Measurements from ENCODE around the gene FANCI. TPM values are rescaled to one million over a fixed set of nuclear protein-coding genes. Genes with fewer than 3 reads are reported as not detected.
"Not testable (repeated sequence)": the region's sequence is repeated elsewhere in the genome, so short reads cannot be mapped to it uniquely, and the experiment has no call there.

FANCI gene
- total RNA-seq, 1 experiment from 2014 or later: 135 TPM

- no peaks in the 10 kb centered on the region for H3K9me3 ChIP-seq (replicated peaks)
- no peak for DNase-seq
- no peaks in the 10 kb centered on the region for H3K4me1 ChIP-seq
- H3K4me3 ChIP-seq: no peak overlapping the region
- no peaks in the 10 kb centered on the region for H3K36me3 ChIP-seq
- H3K27me3 ChIP-seq: no peaks in the 10 kb centered on the region
- H3K27ac ChIP-seq: no peak overlapping the region
Measured at GRCh38 chr15:89209057-89209456, 34.7 kb upstream of the FANCI start.

DNA sequence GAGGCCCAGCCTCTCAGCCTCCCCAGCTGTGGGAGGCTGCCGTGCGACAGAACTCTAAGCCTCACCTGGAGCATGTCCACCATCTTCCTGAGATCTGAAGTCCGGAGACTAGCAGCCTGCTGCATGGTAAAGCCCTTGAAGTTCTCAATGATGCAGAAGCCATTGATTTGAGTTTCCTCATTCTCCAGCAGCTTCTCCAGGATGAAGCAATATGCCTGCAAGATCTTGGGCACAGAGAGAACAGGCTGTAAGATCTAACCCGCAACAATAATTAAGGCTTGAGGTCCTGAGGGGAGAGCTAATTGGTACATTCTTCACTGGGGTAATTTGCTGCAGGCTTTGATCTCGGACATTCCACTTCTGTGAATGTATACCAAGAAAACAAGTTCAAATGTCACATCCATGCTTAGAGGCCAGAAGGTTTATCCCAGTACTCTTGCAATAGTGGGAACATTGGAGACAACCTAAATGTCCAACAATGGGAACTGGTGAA, 32.1 kb upstream of the FANCI start:
- Histone ChIP-seq H3K4me3 (no peak overlapping the region), H3K36me3 (no peaks in the 10 kb centered on the region), H3K27ac (no peak overlapping the region), H3K9me3 (replicated peaks) (no peaks in the 10 kb centered on the region), H3K4me1 (no peaks in the 10 kb centered on the region), H3K27me3 (no peaks in the 10 kb centered on the region)
- DNase-seq: no peak

DNA sequence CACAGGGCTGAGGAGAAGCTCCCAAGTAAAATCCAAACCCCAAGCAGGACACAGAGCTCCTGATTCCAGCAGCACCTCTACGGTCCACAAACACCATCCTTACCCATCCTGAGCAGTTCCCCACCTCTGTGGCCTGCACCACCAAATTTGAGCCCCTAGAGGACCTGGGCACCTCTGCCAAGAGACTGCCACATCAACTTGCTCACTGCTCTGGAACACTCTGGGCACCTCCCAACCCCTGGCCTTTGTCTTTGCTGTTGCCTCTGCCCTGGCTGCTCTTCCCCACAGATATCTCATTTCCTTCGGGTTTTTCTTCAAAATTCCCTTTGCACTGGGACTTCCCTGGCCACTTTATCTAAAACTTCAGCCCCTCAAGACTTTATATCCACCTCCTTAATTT, 28.2 kb upstream of the FANCI start:
- Histone ChIP-seq H3K27me3 (no peaks in the 10 kb centered on the region), H3K27ac (no peak overlapping the region)
- DNase-seq: no peak

GRCh38 chr15:89217031-89217430, 26.7 kb upstream of the FANCI start:
- Histone ChIP-seq H3K4me3 (no peak overlapping the region), H3K4me1 (no peaks in the 10 kb centered on the region), H3K9me3 (replicated peaks) (no peaks in the 10 kb centered on the region), H3K36me3 (no peaks in the 10 kb centered on the region), H3K27me3 (no peaks in the 10 kb centered on the region), H3K27ac (no peak overlapping the region)
- no peak for DNase-seq

More for the DNA sequence above, 28.2 kb upstream of the FANCI start:
- H3K36me3 ChIP-seq: no peaks in the 10 kb centered on the region
- no peaks in the 10 kb centered on the region for H3K4me1 ChIP-seq
- no peaks in the 10 kb centered on the region for H3K9me3 ChIP-seq (replicated peaks)
- H3K4me3 ChIP-seq: no peak overlapping the region

DNA sequence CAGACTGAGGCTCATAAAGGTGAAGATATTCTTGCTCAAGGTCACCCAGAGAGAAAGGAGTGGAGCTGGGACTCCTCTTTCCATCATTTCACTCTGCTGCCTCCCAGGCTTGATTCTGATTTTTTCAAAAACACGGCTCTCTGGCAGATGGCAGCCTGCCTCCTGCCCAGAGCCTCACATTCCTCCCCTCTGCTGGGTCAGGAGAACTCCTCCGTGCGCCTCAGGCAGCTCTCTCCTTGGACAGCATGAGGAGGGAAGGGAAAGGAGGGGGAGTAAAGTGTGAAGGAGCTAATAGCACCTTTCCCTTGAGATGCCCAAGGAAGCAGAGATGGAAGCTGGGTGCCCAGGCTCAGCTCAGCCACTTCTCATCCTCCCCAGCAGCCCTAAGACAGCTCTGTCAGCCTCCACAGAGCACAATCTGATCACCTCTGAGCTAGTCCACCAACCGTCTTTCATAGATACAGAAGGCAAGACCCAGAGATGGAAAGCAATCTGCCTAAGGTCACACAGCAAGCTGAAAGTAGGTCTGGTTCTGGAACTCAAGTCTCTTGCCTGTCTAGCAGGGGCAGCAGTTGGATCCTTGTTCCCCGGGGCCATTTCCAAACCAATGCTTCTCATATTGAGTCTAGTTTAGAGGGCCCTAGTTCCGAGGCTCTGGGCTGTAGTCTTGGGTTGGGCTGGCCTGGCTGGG, 25.9 kb upstream of the FANCI start:
- DNase-seq: no peak
- no peaks in the 10 kb centered on the region for H3K4me1 ChIP-seq
- H3K27ac ChIP-seq: no peak overlapping the region
- H3K9me3 ChIP-seq (replicated peaks): no peaks in the 10 kb centered on the region
- H3K4me3 ChIP-seq: no peak overlapping the region
- H3K36me3 ChIP-seq: no peaks in the 10 kb centered on the region
- H3K27me3 ChIP-seq: no peaks in the 10 kb centered on the region

DNA sequence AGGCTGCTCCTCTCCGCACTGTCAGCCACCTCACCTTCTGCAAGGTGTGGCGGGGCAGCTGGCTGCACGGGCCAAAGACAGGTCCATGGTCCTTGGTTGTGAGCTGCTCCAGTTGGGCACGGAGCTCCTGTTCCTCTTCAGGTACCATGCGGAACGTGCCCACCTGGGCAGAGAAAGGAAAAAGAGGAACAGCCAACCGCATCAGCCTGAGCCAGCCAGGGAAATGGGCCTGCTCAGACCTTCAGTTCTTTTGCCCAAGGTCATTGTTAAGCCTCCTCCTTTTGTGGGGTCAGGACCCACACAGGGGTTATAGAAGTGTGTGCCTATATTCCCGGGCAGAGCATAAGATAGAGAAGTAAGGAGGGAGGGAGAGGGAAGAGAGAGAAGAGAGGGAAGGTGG, 25.2 kb upstream of the FANCI start:
- no peak for DNase-seq
- Histone ChIP-seq H3K9me3 (replicated peaks) (no peaks in the 10 kb centered on the region), H3K4me1 (no peaks in the 10 kb centered on the region), H3K27ac (no peak overlapping the region), H3K27me3 (no peaks in the 10 kb centered on the region), H3K4me3 (no peak overlapping the region), H3K36me3 (no peaks in the 10 kb centered on the region)

DNA sequence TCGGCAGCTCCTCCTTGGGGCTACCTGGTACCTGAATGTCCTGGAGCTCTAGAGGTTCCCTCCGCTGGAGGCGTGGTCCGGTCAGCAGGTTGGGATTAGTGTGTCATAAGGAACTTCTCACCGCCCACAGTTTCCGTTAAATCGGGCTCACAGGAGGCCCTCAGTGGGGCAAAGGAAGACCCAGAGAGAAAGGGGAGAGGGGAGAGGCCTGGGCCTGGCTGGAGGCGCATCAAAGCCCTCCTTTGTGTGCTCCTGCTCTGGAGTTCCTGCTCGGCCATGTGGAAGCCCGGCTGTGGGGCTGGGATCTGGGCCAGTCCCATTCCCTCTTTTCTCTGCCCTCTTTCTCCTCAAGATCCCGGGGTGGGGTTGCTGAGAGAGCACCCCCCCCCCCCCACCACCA, 22.2 kb upstream of the FANCI start, which contains the start of gene RLBP1:
TSS of gene RLBP1 (minus strand) at position 37 of the 400 bp plus-strand sequence. CDS start 2,604 bp downstream, outside the sequence.
- Histone ChIP-seq H3K9me3 (replicated peaks) (no peaks in the 10 kb centered on the region), H3K27ac (no peak within 1 kb of the TSS), H3K4me3 (no peak within 1 kb of the TSS), H3K27me3 (no peaks in the 10 kb centered on the region), H3K36me3 (no peaks in the 10 kb centered on the region), H3K4me1 (no peaks in the 10 kb centered on the region)
- DNase-seq: no peak

DNA sequence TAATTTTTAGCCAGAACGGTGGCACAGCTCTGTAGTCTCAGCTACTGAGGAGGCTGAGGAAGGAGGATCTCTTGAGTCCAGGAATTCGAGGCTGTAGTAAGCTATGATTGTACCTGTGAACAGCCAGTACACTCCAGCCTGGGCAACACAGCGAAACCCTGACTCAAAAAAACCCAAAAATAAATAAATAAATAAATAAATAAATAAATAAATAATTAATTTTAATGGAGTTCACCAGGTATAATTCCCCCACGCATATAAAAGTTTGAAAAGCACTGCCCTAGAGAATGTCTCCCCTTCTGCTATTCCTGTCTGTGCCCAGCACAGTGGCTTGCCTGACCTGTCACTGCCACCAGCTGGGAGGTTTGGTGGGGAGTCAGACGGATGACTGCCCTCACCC, 18.2 kb upstream of the FANCI start:
- H3K27ac ChIP-seq: no peak overlapping the region
- H3K36me3 ChIP-seq: no peaks in the 10 kb centered on the region
- peaks cover 8% of the 10 kb centered on the region; the same call in 1 of the 2 replicates for H3K4me1 ChIP-seq
- H3K27me3 ChIP-seq: no peaks in the 10 kb centered on the region
- no peaks in the 10 kb centered on the region for H3K9me3 ChIP-seq (replicated peaks)
- no peak overlapping the region for H3K4me3 ChIP-seq
- DNase-seq: no peak

DNA sequence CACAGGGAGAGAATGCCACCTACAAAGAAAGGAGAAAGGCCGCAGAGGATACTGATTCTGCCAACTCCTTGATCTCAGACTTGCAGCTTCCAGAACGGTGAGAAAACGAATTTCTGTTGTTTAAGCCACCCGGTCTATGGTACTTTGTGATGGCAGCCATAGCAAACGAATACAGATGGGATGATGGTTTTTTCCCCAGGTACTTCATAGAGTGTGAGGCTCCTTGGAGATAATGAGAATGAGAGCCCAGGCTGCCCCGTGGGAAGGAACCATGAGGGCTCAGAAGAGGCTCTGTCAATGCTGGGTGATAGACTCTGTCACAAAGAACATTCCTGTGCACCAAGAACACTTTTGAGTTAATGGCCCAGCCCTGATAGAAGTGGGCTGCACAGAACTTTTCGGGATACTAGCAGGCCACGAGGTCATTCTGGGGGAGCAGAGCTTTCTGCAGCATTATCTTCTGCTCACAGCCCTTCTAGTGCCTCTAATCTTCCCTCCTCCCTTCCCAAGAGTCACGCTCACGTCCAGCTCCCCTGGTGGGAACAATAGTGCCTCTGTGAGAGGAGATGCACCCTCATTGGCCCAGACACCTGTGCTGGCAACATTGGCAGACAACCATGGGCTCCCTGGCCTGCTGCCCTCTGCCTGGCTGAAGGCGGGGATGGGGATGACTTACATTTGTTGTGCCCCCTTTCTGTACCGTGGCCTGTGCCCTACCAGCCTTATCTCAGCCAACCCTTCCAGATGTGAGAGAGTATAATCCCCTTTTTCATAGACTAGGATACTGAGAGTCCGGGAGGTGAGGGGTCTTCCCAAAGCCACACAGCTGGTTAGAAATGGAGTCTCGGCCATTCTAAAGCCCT, 17.2 kb upstream of the FANCI start:
- peak in 1 of 2 experiments; percentile 29 for DNase-seq
- Histone ChIP-seq H3K9me3 (replicated peaks) (no peaks in the 10 kb centered on the region), H3K36me3 (no peaks in the 10 kb centered on the region), H3K4me1 (peaks cover 11% of the 10 kb centered on the region; the same call in 1 of the 2 replicates), H3K4me3 (no peak overlapping the region), H3K27me3 (no peaks in the 10 kb centered on the region), H3K27ac (no peak overlapping the region)

GRCh38 chr15:89227425-89227824, 16.4 kb upstream of the FANCI start:
- no peak for DNase-seq
- no peak overlapping the region for H3K27ac ChIP-seq
- H3K4me1 ChIP-seq: peaks cover 11% of the 10 kb centered on the region; the same call in 1 of the 2 replicates
- H3K36me3 ChIP-seq: no peaks in the 10 kb centered on the region
- H3K4me3 ChIP-seq: no peak overlapping the region
- H3K27me3 ChIP-seq: no peaks in the 10 kb centered on the region
- H3K9me3 ChIP-seq (replicated peaks): no peaks in the 10 kb centered on the region

DNA sequence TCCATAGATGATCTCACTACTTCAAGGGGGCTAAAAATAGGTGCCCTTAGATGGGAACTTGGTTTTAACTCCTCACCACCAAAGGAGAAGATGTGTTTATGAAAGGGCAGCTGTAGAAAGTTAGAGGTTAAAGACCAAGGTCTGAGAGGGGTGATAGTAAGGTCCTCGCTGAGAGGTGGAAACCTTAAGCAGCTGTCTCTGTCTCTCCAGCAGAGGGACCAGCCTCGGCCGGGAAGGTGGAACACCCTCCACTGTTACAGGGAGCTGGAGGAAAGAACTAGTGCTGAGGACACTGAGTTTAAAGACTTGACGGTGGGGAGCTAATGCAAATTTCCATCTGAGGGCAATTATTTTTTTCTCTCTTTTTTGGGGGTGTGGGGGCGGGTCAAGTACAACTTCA, 13.5 kb upstream of the FANCI start:
- H3K27ac ChIP-seq: no peak overlapping the region
- DNase-seq: peak; percentile 28 to 60
- no peak overlapping the region for H3K4me3 ChIP-seq
- no peaks in the 10 kb centered on the region for H3K36me3 ChIP-seq
- H3K9me3 ChIP-seq (replicated peaks): no peaks in the 10 kb centered on the region
- no peaks in the 10 kb centered on the region for H3K27me3 ChIP-seq
- peaks cover 11% of the 10 kb centered on the region; the same call in 1 of the 2 replicates for H3K4me1 ChIP-seq

DNA sequence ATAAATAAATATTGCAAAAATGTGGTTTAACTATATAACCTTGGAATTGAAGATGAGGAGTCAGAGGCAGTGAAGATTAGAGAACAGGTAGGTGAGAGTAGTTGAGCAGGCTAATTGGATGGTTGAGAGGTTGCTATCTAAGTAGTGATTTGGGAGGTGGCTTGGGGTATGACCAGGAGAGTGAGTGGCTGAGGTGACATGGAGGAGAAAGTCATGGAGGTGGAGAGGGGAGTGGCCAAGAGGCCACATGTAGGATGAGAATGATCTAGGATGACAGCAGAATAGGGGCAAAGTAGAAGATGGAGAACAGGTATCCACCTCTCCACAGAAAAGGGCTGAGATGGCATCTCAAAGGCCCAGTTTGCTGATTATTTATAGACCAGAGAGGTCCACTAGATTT, 11.9 kb upstream of the FANCI start:
- Histone ChIP-seq H3K4me3 (no peak overlapping the region), H3K9me3 (replicated peaks) (no peaks in the 10 kb centered on the region), H3K36me3 (no peaks in the 10 kb centered on the region), H3K27ac (no peak overlapping the region), H3K4me1 (peaks cover 11% of the 10 kb centered on the region; the same call in 1 of the 2 replicates), H3K27me3 (no peaks in the 10 kb centered on the region)
- no peak for DNase-seq

GRCh38 chr15:89239883-89240810, 3.6 kb upstream of the FANCI start:
- not testable (repeated sequence) for H3K4me3 ChIP-seq; H3K36me3 ChIP-seq; DNase-seq; H3K9me3 ChIP-seq (replicated peaks); H3K27ac ChIP-seq; H3K27me3 ChIP-seq; H3K4me1 ChIP-seq

DNA sequence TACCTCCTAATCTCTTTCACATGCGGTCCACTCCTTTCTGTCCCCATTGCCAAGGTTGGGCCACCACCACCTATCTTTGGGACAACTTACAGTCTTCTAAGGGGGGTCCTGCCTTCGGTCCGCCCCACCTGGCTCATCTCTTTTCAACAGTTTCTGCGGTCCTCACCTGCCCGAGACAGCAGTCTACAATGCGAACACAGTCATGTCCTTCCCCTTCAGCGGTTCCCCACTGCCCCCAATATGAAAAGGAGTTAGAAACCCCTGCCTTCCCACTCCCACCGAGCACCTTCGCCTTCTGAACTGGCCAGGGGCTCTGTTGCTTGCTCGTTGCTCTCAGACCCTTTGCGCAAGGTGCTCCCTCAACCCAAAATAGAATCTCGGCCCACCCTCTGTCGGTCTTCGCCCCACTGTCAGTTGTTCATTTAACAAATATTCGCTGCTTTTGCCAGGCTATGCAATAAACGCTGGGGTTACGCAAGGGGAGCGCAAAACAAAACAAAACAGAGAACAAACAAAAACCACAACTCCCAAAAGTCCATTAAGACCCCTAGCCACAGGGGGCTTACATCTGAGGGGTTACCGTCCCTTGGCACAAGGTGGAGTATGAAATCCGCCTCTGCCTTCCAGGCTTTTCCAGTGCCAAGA, 611 bp upstream of the FANCI start:
- Histone ChIP-seq H3K4me3 (peak overlapping the region; percentile 68), H3K9me3 (replicated peaks) (0 out of 2 replicates have a peak, but pooled peaks cover 3% of the 10 kb centered on the region), H3K36me3 (peaks cover 18% of the 10 kb centered on the region), H3K27me3 (no peaks in the 10 kb centered on the region), H3K27ac (no peak overlapping the region), H3K4me1 (no peaks in the 10 kb centered on the region)
- no peak for DNase-seq

Measured in SJCRH30 (cell line).